GM18520 (cell line): Measurements from ENCODE around the gene ABCC10.

Experiments used
- ATAC-seq: cut with Tn5 transposase; IDR thresholded peaks from one replicate; pipeline ENCODE4 v1.9.1; 2021; ENCODE audit not compliant: unreplicated experiment

ABCC10 gene

DNA sequence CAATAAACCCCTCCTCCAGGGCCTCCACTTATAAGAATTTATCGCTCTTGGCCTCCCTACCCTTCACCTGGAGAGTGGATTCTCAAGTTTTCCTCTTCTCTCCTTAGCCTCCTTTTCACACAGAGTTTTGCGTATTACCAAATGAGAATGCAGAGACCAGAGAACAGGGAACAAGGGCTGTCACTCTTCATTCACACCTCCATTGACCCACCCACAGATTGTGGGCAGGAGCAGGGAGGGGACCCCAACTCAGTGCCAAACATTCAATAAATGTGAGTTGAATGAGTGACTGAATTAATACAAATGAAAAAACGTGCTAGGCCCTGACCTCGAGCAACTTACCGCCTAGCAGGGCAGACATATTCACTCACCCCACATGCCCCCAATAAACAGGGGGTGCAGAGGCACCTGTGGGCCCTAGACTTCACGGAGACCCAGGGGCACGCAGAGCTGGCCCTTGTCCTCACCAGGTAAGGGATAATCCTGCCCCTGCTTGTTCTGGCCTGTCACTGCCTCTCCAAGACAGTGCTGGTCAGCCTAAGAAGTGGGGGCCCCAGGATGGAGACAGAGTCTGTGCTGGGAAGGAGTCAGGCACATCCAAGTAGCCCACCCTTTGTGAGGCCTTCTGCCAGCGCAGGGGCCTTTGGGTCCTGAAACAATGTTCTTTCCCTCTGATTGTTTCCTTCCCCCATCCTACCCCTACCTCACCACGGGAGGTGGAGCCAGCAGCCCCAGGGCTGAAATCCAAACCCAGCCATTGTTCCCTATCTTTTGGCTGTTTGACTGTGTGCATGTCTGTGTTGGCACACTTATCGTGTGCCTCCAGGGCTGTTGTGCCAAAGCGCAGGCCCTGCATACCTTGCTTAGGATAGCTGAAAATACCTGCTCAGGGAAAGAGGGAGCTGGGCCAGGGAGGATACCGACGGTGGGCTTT, 41.7 kb downstream of the ABCC10 start:
- no peak for ATAC-seq

DNA sequence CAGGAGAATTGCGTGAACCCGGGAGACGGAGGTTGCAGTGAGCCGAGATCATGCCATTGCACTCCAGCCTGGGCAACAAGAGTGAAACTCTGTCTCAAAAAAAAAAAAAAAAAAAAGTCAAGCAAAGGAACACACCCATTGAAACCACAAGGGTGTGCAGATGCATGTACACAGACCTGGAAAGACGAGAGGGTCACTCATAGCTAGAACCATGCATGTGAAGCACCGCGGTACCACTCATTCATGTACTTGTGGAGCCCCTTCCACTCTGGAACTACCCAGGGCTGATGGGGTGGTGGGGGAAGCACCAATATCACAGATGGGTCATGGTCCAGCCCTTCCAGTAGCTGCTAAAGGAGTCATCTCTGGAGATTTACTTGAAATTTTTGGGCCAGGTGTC, 42.6 kb downstream of the ABCC10 start:
- no peak for ATAC-seq

DNA sequence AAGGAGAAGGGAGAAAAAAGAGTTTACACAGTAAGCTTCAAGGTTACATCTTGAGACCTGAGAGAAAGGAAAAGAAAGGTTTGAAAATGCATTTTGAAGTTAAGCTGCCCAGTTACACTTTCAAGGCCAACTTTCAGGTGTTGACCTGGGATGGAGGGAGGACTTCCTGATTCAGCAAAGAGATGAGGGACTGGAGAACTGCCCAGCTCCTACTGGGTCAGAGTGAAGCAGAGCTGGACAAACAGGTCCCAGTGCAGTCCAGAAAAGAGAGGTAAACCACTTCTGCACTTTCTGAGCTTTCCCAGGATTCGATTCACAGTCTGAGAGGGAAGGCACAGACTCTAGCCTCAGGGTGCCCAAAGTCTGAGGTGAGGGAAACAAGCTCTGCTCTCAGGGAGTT, 44.1 kb downstream of the ABCC10 start:
- ATAC-seq, result no peak

DNA sequence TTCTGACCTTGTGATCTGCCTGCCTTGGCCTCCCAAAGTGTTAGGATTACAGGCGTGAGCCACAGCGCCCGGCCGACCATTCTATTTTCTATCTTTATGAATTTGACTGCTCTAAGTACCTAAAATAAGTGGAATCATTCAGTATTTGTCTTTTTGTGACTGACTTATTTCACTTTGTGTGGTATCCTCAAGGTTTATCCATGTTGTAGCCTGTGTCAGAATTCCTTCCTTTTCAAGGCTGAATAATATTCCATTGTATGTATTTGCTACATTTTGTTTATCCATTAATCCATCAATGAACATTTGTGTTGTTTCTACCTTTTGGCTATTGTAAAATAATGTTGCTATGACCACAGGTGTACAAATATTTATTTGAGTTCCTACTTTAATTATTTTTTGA, 45.2 kb downstream of the ABCC10 start:
- ATAC-seq, result no peak

DNA sequence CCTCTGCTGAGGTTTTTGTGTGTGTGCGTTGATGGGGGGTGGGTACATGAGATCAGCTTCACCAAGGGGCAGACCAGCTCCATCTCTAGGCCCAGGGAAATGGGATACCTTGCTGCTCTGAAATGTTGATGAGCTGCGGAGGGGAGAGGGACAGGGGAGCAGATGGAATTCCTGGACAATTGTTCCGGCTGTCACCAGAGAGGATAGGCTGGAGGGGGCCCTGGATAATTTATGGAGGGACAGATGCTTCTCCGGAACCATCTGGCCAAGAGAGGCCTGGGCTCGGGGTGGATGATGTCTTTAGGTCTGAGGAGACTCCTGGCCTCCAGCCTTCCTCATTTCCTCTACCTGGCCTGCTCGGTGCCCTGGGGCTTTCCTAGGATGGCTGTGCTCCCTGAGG, 48.2 kb downstream of the ABCC10 start:
- no peak for ATAC-seq

DNA sequence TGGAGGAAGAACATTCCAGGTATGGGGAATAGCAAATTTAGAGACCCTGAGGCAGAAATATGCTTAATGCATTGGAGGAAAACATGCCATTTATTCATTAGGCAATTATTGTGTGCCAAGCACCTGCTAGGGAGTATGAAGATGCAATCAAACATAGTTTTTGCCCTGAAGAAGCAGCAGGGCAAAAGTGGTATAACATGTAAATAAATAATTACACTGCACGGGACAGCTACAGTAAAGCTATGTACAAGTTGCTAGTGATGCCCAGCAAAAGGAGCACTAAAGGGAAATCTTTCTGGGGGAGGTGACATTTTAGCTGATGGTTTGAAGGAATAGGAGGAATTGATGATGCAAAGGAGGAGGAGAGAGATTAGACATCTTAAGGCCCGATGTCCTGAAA, 49.4 kb downstream of the ABCC10 start:
- no peak for ATAC-seq

DNA sequence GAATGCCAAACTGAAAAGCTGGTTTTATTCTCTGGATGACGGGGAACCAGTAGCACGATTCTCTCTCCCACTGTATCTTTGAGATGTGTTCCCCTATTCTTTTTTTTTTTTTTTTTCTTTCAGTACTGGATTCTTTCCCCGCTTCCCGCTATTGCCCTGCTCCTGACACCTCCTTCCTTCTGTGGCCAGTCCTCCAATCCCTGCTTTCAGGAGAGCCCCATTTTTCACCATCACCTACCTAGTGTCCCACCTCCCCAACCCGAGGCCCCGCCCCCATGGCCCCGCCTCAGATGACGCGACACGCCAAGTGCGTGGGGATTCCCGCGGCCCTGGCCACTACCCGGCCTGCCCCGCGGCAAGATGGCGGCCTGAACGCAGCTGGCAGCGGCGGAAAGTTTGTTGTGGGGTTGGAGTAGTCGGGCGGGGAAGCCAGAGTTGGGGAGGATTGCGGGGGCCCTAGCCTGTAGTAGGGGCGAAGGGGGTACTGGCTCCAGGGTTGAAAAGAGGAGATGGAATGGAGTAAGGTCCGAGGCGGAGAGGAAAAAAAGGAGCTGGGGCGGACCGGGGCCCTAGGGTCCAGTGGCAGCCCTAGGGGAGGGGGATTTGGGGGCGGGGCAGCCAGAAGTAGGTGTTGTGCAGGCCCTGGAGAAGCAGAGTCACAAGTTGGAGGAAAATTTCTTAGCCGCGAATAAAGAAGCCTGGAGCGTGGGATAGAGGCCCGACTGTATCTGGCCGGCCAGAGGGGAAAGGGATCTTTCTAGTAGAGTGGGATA, 50.1 kb downstream of the ABCC10 start, which contains the start of gene TJAP1:
Gene TJAP1 (plus strand): TSS at position 336 of the 773 bp plus-strand sequence. CDS start 21,432 bp downstream, outside the sequence.
- ATAC-seq, result peak; percentile 65

DNA sequence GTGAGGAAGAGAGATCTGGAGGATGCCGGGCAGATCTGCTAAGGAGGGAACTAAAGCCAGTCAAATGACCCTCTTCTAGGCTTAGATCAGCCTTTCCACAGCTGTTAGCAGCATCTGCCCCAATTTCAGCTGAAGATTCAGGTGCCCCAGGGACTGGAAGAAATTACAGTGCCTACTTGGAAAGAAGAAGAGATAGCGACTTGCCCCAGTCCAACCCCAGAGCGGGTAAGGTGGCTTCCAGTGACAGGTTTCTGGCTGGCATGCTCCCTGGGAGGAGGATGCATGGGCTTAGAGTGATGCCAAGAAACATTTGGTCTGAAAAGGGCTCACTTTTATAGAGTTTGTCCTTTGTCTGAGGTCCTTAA, 50.6 kb downstream of the ABCC10 start:
- ATAC-seq, result no peak

DNA sequence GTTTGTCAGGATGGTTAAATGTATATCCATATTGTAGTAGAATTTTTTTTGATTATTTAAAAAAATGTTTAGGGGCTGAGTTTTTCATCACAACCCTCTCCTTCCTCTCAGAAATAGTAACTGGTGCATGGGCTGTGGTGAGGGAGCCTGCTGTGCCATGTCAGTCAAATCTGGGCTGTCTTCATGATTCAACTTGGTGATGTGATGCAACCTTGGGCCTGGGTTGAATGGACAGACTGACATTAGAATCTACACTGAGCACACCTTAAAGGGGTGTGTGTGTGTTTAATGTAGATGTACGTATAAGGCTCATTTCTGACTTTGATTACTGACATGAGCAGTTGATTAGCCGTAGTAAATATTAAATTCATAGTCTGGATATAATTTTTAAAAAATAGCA, 53.7 kb downstream of the ABCC10 start:
- no peak for ATAC-seq

DNA sequence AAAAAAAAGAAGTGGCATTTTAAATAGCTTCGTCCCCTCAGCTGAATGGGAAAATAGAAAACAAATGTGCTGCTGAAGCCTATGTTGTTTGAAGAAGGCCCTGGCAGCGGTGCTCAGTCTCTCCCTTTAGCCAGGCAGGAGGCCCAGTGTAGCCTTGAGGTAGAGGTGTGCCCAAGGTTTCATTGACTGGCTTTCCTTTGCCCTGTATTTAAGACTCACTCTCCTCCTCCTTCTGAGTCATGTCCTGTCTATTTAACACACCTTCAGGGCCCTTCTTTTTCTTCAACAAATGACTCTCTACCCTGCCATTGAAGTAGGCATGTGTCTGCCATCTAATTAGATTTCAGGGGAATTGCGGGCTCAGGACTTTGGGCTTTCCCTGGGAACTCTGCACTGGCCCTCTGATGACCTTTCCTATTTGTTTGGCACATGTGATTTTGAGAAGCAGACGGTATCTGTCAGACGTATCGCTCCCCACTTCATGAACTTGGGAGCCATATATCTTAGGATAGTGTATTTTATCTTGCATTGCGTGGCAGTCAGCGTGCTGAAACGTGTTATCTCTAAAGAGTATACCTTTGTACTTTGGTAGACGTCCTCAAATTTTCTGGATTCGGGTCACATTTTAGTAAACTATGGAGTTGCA, 54.4 kb downstream of the ABCC10 start:
- ATAC-seq, result no peak

DNA sequence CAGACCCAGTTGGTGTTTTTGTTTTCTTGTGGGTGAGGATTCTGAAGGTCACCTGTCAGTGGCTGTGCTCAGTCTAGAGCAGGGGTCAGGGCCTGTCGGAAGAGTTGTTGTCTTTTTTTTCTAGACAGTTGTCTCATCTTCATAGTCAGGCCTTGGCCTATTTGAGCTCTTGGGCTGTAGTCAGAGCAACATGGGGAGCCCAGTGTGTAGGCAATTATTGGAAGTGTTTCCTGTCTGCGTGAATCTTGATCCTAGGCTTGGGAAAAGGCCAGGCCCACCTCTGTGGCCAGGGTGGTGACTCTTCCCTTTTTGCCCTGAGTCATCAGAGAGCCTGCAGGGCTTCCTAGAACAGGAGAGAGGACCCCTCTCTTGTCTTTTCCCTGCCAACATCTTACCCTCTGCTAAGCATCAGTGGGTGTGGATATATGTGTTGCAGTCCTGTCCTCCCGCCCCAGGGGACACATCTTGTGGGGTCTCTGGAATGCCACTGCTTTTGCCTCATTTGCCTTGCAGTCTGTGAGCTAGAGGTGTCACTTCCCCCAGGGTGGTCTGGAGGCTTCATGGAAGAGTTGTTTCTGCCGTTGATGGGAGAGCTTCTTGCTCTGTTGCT, 61.4 kb downstream of the ABCC10 start:
- no peak for ATAC-seq

DNA sequence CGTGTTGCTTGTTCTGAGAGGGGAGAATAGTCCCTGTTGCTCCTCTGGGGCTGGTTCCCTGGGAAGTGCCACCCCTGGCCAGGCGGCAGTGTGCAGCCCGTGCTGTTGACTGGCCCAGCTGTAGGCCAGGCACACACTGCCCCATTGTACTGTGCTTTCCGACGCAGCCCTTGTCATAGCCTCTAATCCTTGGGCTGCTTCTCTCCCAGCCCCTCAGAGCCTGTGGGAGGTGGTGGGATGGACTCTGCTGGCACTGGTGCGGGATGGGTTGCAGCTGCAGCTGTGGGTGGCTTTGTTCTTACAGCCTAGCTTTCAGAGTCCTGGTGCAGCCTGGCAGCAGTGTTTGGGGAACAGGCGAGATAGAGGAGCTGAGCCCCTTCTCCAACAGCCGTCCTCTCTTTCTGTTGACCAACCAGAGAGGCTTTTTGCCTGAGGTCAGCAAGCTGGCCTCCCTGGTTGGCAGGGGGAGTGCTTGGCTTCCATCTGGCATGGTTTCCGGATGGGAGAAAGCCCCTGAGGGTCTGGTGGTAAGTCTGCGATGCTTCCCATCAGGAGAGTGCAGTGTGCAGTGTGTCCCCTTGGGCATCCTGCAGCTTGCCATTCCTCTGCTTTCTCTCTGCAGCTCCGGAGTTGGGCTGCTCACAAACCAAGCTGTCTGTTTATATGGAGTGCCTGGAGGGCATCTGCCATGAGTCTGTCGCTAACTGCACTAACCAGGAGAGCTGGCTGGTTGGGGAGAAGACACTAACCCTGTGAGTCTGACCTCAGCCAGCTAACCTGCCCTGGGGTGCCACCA, 62.1 kb downstream of the ABCC10 start:
- no peak for ATAC-seq

DNA sequence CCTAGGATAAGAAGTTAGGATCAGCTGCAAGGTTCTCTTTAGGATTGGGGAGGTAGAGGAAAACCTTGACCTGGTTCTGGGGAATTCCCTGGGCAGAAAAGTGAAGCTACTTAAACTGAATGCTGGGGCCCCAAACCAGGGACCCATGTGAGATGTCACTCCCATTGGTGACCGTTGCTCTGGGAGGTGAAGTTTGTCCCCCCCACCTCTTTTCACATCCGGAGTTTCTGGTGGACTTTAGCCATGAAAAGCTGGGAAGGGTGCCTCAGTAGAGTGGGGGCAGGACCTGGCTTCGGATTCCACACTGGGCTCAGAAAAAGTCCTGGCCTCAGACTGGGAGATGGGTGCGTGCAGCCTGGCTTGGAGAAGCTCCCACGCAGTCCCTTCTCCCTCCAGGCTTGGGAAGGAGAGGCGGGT, 63.2 kb downstream of the ABCC10 start:
- no peak for ATAC-seq

DNA sequence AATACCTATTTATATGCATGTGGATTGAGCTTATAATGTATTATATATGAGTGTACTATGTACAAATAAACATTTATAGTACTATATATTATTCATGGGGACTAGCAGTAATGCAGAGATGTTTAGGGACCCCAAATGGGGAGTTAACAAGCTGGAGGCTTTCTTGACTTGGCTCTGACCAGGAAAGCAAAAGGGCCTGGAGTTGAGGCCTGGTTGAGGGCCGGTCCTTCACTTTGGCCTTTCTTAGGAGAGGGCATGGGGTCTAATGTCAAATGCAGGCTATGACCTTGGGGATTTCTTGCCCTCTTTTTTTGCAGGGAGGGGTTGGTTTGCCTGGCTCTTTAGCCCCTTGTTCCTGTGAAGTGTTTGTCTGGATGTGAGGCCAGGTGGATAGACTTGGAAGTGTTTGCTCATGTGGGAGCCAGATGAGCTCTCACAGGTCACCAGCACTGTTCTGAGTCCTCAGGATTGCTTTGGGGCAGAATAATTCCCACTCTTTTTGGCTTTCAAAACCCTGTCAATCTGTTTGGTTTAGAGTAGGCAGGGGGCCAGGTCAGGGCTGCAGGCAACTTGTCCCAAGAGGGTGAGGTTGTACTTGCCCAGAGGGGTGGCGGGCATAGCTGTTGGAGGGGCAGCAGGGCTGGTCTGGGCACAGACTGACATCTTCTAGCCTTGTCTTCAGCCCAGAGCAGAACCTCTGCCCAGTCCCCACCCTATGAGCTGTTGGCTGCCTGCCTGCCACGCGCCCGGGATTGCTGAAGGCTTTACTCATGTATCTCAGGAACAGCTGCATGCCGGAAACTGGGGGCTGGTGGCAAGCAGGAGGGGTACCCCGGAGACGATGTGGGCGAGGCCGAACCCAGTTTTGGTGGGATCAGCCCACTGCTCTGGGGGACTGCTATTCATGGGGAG, 64.7 kb downstream of the ABCC10 start:
- ATAC-seq, result no peak

DNA sequence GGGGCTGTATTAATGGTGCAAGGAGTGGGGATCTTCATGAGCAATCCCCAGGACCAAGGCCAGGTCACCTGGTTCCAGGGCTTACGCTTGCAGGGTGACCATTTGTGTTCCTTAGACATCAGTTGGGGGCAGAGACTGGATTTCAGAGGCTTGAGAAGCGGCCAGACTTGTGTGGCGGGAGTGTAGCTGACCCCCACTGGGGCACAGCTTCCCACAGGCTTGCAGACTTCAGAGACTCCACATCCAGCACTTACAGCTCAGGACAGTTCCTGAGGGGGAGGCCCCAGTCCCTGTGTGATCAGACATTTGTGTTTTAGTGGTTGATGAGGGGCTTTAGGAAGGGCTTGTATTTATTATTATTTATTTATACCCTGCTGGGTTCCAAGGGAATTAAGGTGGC, 65.3 kb downstream of the ABCC10 start:
- no peak for ATAC-seq

DNA sequence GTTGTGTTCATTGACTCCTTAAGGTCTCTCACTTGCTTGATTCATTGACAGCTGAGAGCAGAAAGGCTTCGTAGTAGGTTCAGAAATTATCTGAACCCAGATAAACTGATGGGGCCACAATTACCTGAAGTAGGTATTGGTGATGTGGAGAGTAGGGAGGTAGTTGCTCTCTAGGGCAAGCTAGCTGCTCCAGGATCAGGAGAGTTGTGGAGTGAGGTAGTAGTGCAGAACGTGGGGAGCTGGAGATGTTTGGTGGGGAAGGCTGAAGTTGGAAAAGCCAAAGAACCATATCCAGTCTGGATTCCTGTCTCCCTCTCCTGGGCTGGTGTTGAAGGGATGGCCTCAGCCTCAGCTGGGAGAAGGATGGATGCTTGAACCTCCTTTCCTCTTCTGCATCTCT, 65.9 kb downstream of the ABCC10 start:
- no peak for ATAC-seq

DNA sequence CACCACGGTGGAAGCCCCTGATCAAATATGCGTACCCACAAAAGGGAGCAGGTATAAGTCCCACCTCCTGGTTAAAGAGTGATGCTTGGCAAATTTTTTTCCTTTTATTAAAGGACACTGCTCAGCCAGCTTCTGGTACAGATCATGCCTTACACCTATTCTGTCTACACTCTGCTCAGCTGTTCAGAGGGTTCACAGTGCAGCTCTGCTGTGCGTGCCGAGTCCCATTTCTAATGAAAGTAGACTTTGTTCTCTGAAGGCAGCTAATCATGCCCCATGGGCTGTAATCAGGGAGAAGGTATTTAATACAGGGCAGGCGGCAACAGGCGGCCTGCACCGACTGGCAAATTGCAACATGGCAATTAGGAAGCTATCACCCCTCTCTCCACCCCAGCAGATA, 66.5 kb downstream of the ABCC10 start:
- ATAC-seq, result no peak

DNA sequence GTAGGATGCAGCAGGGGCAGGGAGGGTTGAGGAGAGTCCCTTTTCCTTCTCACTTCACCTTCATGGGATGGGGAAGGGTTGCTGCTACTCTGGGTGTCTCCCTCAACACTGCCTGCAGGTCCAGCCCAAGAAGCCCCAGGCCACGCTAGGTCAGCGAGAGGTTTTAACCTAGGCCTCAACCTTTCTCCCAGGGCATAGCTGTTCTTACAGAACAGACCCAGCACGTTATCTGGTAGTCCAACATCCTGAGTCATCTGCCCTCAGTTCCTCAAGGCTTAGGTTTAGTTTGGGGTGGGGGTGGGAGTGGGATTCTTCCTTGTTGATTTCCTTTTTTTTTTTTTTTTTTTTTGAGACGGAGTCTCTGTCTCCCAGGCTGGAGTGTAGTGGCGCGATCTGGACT, 67.0 kb downstream of the ABCC10 start:
- no peak for ATAC-seq

DNA sequence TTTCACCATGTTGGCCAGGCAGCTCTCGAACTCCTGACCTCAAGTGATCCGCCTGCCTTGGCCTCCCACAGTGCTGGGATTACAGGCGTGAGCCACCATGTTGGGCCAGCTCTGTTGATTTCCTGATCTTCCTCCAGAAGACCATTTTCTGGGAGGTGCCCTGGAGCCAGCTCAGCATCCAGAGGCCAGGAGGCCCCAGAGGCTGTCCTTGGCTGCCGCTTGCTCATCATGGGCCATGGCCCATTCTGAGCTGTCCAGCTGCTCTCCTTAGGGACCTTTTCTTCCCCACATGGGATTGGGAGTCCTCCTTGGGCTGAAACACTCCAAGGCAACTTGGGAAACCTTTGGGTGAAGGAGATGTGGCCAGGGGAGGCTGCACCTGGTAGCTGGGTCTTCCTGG, 67.4 kb downstream of the ABCC10 start:
- no peak for ATAC-seq
